Measurements from ENCODE around the gene SLC1A4. TPM values are rescaled to one million over a fixed set of nuclear protein-coding genes. Genes with fewer than 3 reads are reported as not detected.

SLC1A4 gene
- 53.8 TPM for polyA plus RNA-seq (2012; ENCODE audit: insufficient read length, low read depth)

DNA sequence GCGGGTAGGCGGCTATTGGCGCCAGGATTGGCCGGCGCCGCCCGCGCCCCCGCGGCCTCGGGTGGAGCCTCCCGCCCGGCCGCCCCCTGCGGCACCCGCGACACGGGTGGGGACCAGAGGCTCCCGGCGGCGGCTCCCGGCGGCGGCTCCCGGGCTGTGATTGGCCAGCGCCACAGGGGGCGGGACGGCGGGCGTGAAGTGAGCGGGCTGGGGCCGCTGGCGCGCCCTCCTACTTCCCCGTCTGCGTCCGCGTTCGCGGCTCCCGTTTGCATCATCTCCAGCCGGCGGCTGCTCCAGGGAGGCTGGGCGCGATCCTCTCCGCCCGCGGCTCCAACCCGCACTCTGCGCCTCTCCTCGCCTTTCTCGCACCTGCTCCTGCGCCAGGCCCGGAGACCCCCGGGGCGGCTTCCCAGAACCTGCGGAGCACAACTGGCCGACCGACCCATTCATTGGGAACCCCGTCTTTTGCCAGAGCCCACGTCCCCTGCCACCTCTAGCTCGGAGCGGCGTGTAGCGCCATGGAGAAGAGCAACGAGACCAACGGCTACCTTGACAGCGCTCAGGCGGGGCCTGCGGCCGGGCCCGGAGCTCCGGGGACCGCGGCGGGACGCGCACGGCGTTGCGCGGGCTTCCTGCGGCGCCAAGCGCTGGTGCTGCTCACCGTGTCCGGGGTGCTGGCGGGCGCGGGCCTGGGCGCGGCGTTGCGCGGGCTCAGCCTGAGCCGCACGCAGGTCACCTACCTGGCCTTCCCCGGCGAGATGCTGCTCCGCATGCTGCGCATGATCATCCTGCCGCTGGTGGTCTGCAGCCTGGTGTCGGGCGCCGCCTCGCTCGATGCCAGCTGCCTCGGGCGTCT is at the start of gene SLC1A4:
TSS of gene SLC1A4 (plus strand) at position 274 of the 856 bp plus-strand sequence. CDS start at position 519, 245 bp downstream.
- TF ChIP-seq FOXP2 (optimal IDR thresholded peaks at IDR 0.05; ENCODE audit: borderline replicate concordance, extremely low read depth, extremely low read length, insufficient read depth): peak; percentile 72
- TF ChIP-seq POLR2AphosphoS5 (IDR thresholded peaks at IDR 0.05; ENCODE audit: low read depth, low read length): no peak; the same call in 1 of the 2 replicates

GRCh38 chr2:64941143-64941542 is 48.1 kb upstream of the SLC1A4 start:
- no peak for TF ChIP-seq FOXP2 (optimal IDR thresholded peaks at IDR 0.05; ENCODE audit: borderline replicate concordance, extremely low read depth, extremely low read length, insufficient read depth)

GRCh38 chr2:64941801-64942200 is 47.4 kb upstream of the SLC1A4 start:
- TF ChIP-seq, protein P1, sequence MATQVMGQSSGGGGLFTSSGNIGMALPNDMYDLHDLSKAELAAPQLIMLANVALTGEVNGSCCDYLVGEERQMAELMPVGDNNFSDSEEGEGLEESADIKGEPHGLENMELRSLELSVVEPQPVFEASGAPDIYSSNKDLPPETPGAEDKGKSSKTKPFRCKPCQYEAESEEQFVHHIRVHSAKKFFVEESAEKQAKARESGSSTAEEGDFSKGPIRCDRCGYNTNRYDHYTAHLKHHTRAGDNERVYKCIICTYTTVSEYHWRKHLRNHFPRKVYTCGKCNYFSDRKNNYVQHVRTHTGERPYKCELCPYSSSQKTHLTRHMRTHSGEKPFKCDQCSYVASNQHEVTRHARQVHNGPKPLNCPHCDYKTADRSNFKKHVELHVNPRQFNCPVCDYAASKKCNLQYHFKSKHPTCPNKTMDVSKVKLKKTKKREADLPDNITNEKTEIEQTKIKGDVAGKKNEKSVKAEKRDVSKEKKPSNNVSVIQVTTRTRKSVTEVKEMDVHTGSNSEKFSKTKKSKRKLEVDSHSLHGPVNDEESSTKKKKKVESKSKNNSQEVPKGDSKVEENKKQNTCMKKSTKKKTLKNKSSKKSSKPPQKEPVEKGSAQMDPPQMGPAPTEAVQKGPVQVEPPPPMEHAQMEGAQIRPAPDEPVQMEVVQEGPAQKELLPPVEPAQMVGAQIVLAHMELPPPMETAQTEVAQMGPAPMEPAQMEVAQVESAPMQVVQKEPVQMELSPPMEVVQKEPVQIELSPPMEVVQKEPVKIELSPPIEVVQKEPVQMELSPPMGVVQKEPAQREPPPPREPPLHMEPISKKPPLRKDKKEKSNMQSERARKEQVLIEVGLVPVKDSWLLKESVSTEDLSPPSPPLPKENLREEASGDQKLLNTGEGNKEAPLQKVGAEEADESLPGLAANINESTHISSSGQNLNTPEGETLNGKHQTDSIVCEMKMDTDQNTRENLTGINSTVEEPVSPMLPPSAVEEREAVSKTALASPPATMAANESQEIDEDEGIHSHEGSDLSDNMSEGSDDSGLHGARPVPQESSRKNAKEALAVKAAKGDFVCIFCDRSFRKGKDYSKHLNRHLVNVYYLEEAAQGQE (IDR thresholded peaks at IDR 0.05; ENCODE audit: insufficient read depth in 1 of 2, low read depth in 2 of 2, low read length in 2 of 2): no peak
- TF ChIP-seq FOXP2 (optimal IDR thresholded peaks at IDR 0.05; ENCODE audit: borderline replicate concordance, extremely low read depth, extremely low read length, insufficient read depth): no peak
- TF ChIP-seq SIN3A (IDR thresholded peaks at IDR 0.05; ENCODE audit: borderline replicate concordance, insufficient read depth, low read length): no peak
- no peak for TF ChIP-seq TAF1 (IDR thresholded peaks at IDR 0.05; ENCODE audit: borderline replicate concordance, insufficient read depth, low read length)
- no peak for TF ChIP-seq POLR2AphosphoS5 (IDR thresholded peaks at IDR 0.05; ENCODE audit: low read depth, low read length)

GRCh38 chr2:64942693-64943092 is 46.5 kb upstream of the SLC1A4 start:
- TF ChIP-seq TAF1 (IDR thresholded peaks at IDR 0.05; ENCODE audit: borderline replicate concordance, insufficient read depth, low read length) (no peak), POLR2AphosphoS5 (IDR thresholded peaks at IDR 0.05; ENCODE audit: low read depth, low read length) (no peak), SIN3A (IDR thresholded peaks at IDR 0.05; ENCODE audit: borderline replicate concordance, insufficient read depth, low read length) (no peak), FOXP2 (optimal IDR thresholded peaks at IDR 0.05; ENCODE audit: borderline replicate concordance, extremely low read depth, extremely low read length, insufficient read depth) (no peak)
- TF ChIP-seq, protein P1 (IDR thresholded peaks at IDR 0.05; ENCODE audit: insufficient read depth in 1 of 2, low read depth in 2 of 2, low read length in 2 of 2): no peak

GRCh38 chr2:64943387-64944150 is 45.6 kb upstream of the SLC1A4 start:
- no peak for TF ChIP-seq FOXP2 (optimal IDR thresholded peaks at IDR 0.05; ENCODE audit: borderline replicate concordance, extremely low read depth, extremely low read length, insufficient read depth)
- TF ChIP-seq, protein P1 (IDR thresholded peaks at IDR 0.05; ENCODE audit: insufficient read depth in 1 of 2, low read depth in 2 of 2, low read length in 2 of 2): no peak
- no peak for TF ChIP-seq SIN3A (IDR thresholded peaks at IDR 0.05; ENCODE audit: borderline replicate concordance, insufficient read depth, low read length)
- TF ChIP-seq POLR2AphosphoS5 (IDR thresholded peaks at IDR 0.05; ENCODE audit: low read depth, low read length): no peak
- TF ChIP-seq TAF1 (IDR thresholded peaks at IDR 0.05; ENCODE audit: borderline replicate concordance, insufficient read depth, low read length): no peak
